ENCODE measurements around the gene NCKAP5.

NCKAP5 gene

DNA sequence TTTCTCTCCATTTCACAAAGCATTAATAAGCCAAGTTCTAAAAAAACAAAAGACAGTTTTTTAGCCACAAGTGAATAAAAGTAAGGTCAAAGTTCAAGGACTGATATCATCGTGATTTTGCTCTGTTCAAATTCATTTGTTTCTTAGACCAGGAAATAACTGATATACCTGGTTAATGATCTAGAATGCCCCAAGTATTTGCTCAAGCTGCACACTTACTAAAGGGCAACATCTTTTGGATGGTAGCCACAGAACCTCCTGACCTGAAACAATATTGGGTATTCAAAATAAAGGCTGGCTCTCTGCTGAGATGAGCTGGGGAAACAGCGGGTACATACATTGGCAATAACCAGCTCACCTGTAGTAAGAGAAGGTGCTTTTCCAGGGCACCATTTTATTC, 583.5 kb downstream of the NCKAP5 start:
- WGBS (ENCODE audit: extremely low coverage, insufficient coverage, insufficient read length): no CpG with 5 or more reads among the region's 2 CpGs
- H3K14ac ChIP-seq (ENCODE audit: low read length): no peak overlapping the region
- no peak overlapping the region for H2BK5ac ChIP-seq (ENCODE audit: low read depth, low read length, poor library complexity)

DNA sequence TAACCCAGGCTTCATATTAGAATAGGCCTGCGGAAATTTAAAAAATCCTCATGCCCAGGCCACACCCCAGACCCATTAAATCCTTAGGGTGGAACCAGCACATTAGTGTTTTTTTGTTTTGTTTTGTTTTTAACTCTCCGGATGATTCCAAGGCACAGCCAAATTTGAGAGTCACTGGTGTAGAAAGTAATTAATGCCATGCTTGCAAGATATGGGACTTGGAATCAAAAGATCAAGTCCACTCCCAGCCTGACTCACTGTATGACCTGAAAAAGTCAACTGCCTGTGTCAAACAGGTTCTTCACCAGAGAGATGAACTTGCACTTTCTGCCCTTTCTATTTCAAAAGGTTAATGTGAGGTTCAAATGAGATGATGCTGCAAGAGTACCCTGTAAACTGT, 588.0 kb downstream of the NCKAP5 start:
- no peaks in the 10 kb centered on the region for H3K79me2 ChIP-seq (ENCODE audit: control insufficient read depth, insufficient read depth, low read length, poor library complexity)
- H3K14ac ChIP-seq (ENCODE audit: low read length): no peak overlapping the region
- no peak for DNase-seq
- WGBS (ENCODE audit: extremely low coverage, insufficient coverage, insufficient read length): no CpG with 5 or more reads among the region's 2 CpGs
- H3K36me3 ChIP-seq (ENCODE audit: control insufficient read depth in 1 of 2, insufficient read depth in 2 of 2, low read length in 2 of 2): no peaks in the 10 kb centered on the region
- no peak overlapping the region for H3K9ac ChIP-seq (ENCODE audit: low read length)
- no peak overlapping the region for H4K8ac ChIP-seq (ENCODE audit: low read depth, low read length)
- no peak overlapping the region for H3K4ac ChIP-seq (ENCODE audit: low read depth, low read length)
- no peak overlapping the region for H3K27ac ChIP-seq (ENCODE audit: low read depth, low read length)
- H2AFZ ChIP-seq (ENCODE audit: insufficient read depth, low read length, poor library complexity): no peak overlapping the region
- no peak overlapping the region for H3K4me2 ChIP-seq (ENCODE audit: low read length)
- H2AK5ac ChIP-seq (ENCODE audit: low read length): no peak overlapping the region
- no peak overlapping the region for H2BK120ac ChIP-seq (ENCODE audit: insufficient read depth, low read length, poor library complexity)
- H3K23ac ChIP-seq (ENCODE audit: low read length): no peak overlapping the region
- no peak overlapping the region for H3K4me3 ChIP-seq (ENCODE audit: low read depth, low read length)
- no peaks in the 10 kb centered on the region for H3K9me3 ChIP-seq (ENCODE audit: insufficient read depth, low read depth, low read length)
- no peaks in the 10 kb centered on the region for H3K27me3 ChIP-seq (ENCODE audit: insufficient read depth, low read length)
- H3K4me1 ChIP-seq (ENCODE audit: control insufficient read depth in 1 of 2, insufficient read depth in 2 of 2, low read length in 2 of 2): no peaks in the 10 kb centered on the region
- H2BK12ac ChIP-seq (ENCODE audit: low read length): no peak overlapping the region
- no peak overlapping the region for H3K18ac ChIP-seq (ENCODE audit: low read length)
- no peak overlapping the region for H4K91ac ChIP-seq (ENCODE audit: low read depth, low read length)
- no peaks in the 10 kb centered on the region for H3K79me1 ChIP-seq (ENCODE audit: low read length)
- no peak overlapping the region for H2BK5ac ChIP-seq (ENCODE audit: low read depth, low read length, poor library complexity)
- H4K12ac ChIP-seq (ENCODE audit: low read depth, low read length): no peak overlapping the region

More for the DNA sequence above, 583.5 kb downstream of the NCKAP5 start:
- no peak overlapping the region for H2BK12ac ChIP-seq (ENCODE audit: low read length)
- H3K9me3 ChIP-seq (ENCODE audit: insufficient read depth, low read depth, low read length): no peaks in the 10 kb centered on the region
- no peak overlapping the region for H3K27ac ChIP-seq (ENCODE audit: low read depth, low read length)
- H3K4me1 ChIP-seq (ENCODE audit: control insufficient read depth in 1 of 2, insufficient read depth in 2 of 2, low read length in 2 of 2): no peaks in the 10 kb centered on the region
- no peak overlapping the region for H4K8ac ChIP-seq (ENCODE audit: low read depth, low read length)
- no peak overlapping the region for H2BK120ac ChIP-seq (ENCODE audit: insufficient read depth, low read length, poor library complexity)
- no peaks in the 10 kb centered on the region for H3K79me1 ChIP-seq (ENCODE audit: low read length)
- no peak overlapping the region for H2AK5ac ChIP-seq (ENCODE audit: low read length)
- no peak overlapping the region for H3K4ac ChIP-seq (ENCODE audit: low read depth, low read length)
- DNase-seq: no peak
- no peaks in the 10 kb centered on the region for H3K79me2 ChIP-seq (ENCODE audit: control insufficient read depth, insufficient read depth, low read length, poor library complexity)
- no peak overlapping the region for H3K4me3 ChIP-seq (ENCODE audit: low read depth, low read length)
- H3K4me2 ChIP-seq (ENCODE audit: low read length): no peak overlapping the region
- H3K27me3 ChIP-seq (ENCODE audit: insufficient read depth, low read length): no peaks in the 10 kb centered on the region
- no peak overlapping the region for H4K91ac ChIP-seq (ENCODE audit: low read depth, low read length)
- H4K12ac ChIP-seq (ENCODE audit: low read depth, low read length): no peak overlapping the region
- no peak overlapping the region for H3K9ac ChIP-seq (ENCODE audit: low read length)
- H2AFZ ChIP-seq (ENCODE audit: insufficient read depth, low read length, poor library complexity): no peak overlapping the region
- no peaks in the 10 kb centered on the region for H3K36me3 ChIP-seq (ENCODE audit: control insufficient read depth in 1 of 2, insufficient read depth in 2 of 2, low read length in 2 of 2)
- H3K23ac ChIP-seq (ENCODE audit: low read length): no peak overlapping the region
- no peak overlapping the region for H3K18ac ChIP-seq (ENCODE audit: low read length)

DNA sequence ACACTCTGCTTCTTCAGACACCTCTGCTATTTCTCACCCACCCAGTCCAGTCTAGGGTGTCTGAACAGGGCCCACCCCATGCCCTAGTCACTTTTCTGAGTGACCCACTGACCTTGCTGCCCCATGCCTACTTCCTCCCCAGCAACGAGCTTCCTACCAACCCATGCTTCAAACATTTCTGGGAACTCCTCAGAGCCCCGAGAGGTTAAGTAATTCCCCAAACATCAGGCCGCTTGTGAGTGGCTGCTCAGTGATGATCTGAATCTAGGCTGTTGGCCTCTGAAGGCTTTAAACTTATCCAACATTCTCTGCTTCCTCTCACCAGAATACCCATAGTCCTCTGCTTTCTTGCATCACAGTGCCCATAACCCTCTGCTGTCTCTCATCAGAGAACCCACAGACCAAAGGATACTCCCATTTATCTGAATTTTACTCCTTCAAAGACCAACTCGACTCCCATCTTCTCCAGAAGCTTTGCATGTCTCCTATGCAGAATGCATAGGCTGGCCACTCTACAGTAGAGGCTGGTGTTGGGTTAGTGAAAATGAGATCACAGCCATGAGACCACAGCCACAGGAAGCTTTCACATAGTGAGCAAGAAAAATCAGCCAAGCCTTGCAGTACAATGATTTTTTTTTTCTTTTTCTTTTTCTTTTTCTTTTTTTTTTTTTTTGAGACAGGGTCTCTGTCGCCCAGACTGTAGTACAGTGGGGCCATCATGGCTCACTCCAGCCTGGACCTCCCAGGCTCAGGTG, 588.7 kb downstream of the NCKAP5 start:
- Histone ChIP-seq H2AK5ac (ENCODE audit: low read length) (no peak overlapping the region), H2BK120ac (ENCODE audit: insufficient read depth, low read length, poor library complexity) (no peak overlapping the region)
- DNase-seq: no peak

DNA sequence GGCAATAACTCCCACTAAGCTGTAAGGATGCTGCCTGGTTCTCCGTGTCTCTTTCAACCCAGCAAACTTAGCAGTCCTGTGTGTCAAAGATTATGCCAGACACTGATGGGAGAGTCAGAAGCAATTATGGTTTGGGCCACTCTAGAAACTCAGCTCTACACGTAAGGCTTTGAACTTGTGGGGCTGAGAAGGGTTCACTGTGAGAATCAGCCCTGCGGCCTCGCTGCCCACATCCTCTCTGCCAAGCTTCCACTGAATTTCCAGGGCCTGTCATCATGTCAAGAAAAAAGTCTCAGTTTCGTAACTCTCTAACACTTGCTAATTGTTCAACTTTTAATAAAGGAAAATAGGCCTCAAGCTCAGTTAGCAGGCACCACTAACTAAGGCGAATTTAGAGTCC, 589.4 kb downstream of the NCKAP5 start:
- H4K8ac ChIP-seq (ENCODE audit: low read depth, low read length): no peak overlapping the region
- H2AK5ac ChIP-seq (ENCODE audit: low read length): no peak overlapping the region
- no peak overlapping the region for H3K9ac ChIP-seq (ENCODE audit: low read length)
- no peak overlapping the region for H2AFZ ChIP-seq (ENCODE audit: insufficient read depth, low read length, poor library complexity)
- H3K9me3 ChIP-seq (ENCODE audit: insufficient read depth, low read depth, low read length): no peaks in the 10 kb centered on the region
- no peaks in the 10 kb centered on the region for H3K79me1 ChIP-seq (ENCODE audit: low read length)
- H3K27me3 ChIP-seq (ENCODE audit: insufficient read depth, low read length): no peaks in the 10 kb centered on the region
- H3K4me1 ChIP-seq (ENCODE audit: control insufficient read depth in 1 of 2, insufficient read depth in 2 of 2, low read length in 2 of 2): peaks cover 0 to 3% of the 10 kb centered on the region in 2 experiments
- no peak overlapping the region for H3K14ac ChIP-seq (ENCODE audit: low read length)
- no peak overlapping the region for H4K12ac ChIP-seq (ENCODE audit: low read depth, low read length)
- H3K4ac ChIP-seq (ENCODE audit: low read depth, low read length): no peak overlapping the region
- no peak overlapping the region for H2BK5ac ChIP-seq (ENCODE audit: low read depth, low read length, poor library complexity)
- H3K36me3 ChIP-seq (ENCODE audit: control insufficient read depth in 1 of 2, insufficient read depth in 2 of 2, low read length in 2 of 2): no peaks in the 10 kb centered on the region
- no peak for DNase-seq
- H3K27ac ChIP-seq (ENCODE audit: low read depth, low read length): no peak overlapping the region
- no peak overlapping the region for H3K4me3 ChIP-seq (ENCODE audit: low read depth, low read length)
- H3K79me2 ChIP-seq (ENCODE audit: control insufficient read depth, insufficient read depth, low read length, poor library complexity): no peaks in the 10 kb centered on the region
- no CpG with 5 or more reads among the region's 6 CpGs for WGBS (ENCODE audit: extremely low coverage, insufficient coverage, insufficient read length)
- no peak overlapping the region for H2BK12ac ChIP-seq (ENCODE audit: low read length)
- H3K23ac ChIP-seq (ENCODE audit: low read length): no peak overlapping the region
- H3K18ac ChIP-seq (ENCODE audit: low read length): no peak overlapping the region
- no peak overlapping the region for H3K4me2 ChIP-seq (ENCODE audit: low read length)
- no peak overlapping the region for H4K91ac ChIP-seq (ENCODE audit: low read depth, low read length)
- no peak overlapping the region for H2BK120ac ChIP-seq (ENCODE audit: insufficient read depth, low read length, poor library complexity)

More for the DNA sequence above, 588.7 kb downstream of the NCKAP5 start:
- no peak overlapping the region for H4K8ac ChIP-seq (ENCODE audit: low read depth, low read length)
- H3K9ac ChIP-seq (ENCODE audit: low read length): no peak overlapping the region
- no peak overlapping the region for H2BK12ac ChIP-seq (ENCODE audit: low read length)
- no peak overlapping the region for H4K91ac ChIP-seq (ENCODE audit: low read depth, low read length)
- no peak overlapping the region for H4K12ac ChIP-seq (ENCODE audit: low read depth, low read length)
- no peak overlapping the region for H2AFZ ChIP-seq (ENCODE audit: insufficient read depth, low read length, poor library complexity)
- H3K4me1 ChIP-seq (ENCODE audit: control insufficient read depth in 1 of 2, insufficient read depth in 2 of 2, low read length in 2 of 2): peaks cover 0 to 1% of the 10 kb centered on the region in 2 experiments
- H3K18ac ChIP-seq (ENCODE audit: low read length): no peak overlapping the region
- H3K36me3 ChIP-seq (ENCODE audit: control insufficient read depth in 1 of 2, insufficient read depth in 2 of 2, low read length in 2 of 2): no peaks in the 10 kb centered on the region
- H3K79me2 ChIP-seq (ENCODE audit: control insufficient read depth, insufficient read depth, low read length, poor library complexity): no peaks in the 10 kb centered on the region
- H3K27ac ChIP-seq (ENCODE audit: low read depth, low read length): no peak overlapping the region
- no peak overlapping the region for H3K4ac ChIP-seq (ENCODE audit: low read depth, low read length)
- no peaks in the 10 kb centered on the region for H3K79me1 ChIP-seq (ENCODE audit: low read length)
- no peak overlapping the region for H3K23ac ChIP-seq (ENCODE audit: low read length)
- no peak overlapping the region for H3K4me2 ChIP-seq (ENCODE audit: low read length)
- no peak overlapping the region for H3K14ac ChIP-seq (ENCODE audit: low read length)
- H3K4me3 ChIP-seq (ENCODE audit: low read depth, low read length): no peak overlapping the region
- no peaks in the 10 kb centered on the region for H3K9me3 ChIP-seq (ENCODE audit: insufficient read depth, low read depth, low read length)
- H2BK5ac ChIP-seq (ENCODE audit: low read depth, low read length, poor library complexity): no peak overlapping the region
- no CpG with 5 or more reads among the region's 5 CpGs for WGBS (ENCODE audit: extremely low coverage, insufficient coverage, insufficient read length)
- no peaks in the 10 kb centered on the region for H3K27me3 ChIP-seq (ENCODE audit: insufficient read depth, low read length)
